Lower lobe of right lung (tissue), 2 donors: ENCODE measurements around the gene NPTN. TPM values are rescaled to one million over a fixed set of nuclear protein-coding genes. Genes with fewer than 3 reads are reported as not detected.
"Not testable (repeated sequence)": the region's sequence is repeated elsewhere in the genome, so short reads cannot be mapped to it uniquely, and the experiment has no call there.

Experiments
- ATAC-seq, 2 donors: fragments of 200-7000 bp; cut with Tn5 transposase; one replicate each; pipeline ENCODE4 v1.9.1; 2020 to 2022; ENCODE audit warnings: mild to moderate bottlenecking in 2 of 2, moderate library complexity in 2 of 2
- DNase-seq: peaks from one replicate; pipeline ENCODE4 v3.0.0-alpha.2; 2020
- H3K27ac ChIP-seq: fragments of 200-600 bp; one replicate; pipeline ENCODE4 v1.8.0; 2022
- H3K27me3 ChIP-seq: fragments of 200-600 bp; one replicate; pipeline ENCODE4 v1.8.0; 2022; ENCODE audit warnings: low read depth
- H3K36me3 ChIP-seq: fragments of 200-600 bp; one replicate; pipeline ENCODE4 v1.8.0; 2022; ENCODE audit warnings: mild to moderate bottlenecking
- H3K4me1 ChIP-seq: fragments of 200-600 bp; one replicate; pipeline ENCODE4 v1.8.0; 2022
- H3K4me3 ChIP-seq: fragments of 200-600 bp; one replicate; pipeline ENCODE4 v1.8.0; 2022; ENCODE audit warnings: mild to moderate bottlenecking
- H3K9me3 ChIP-seq: fragments of 200-600 bp; one replicate; pipeline ENCODE4 v1.8.0; 2022
- CTCF ChIP-seq: fragments of 200-600 bp; IDR thresholded peaks from one replicate; pipeline ENCODE4 v1.8.0; 2022; ENCODE audit warnings: antibody characterized with exemption, mild to moderate bottlenecking
- intact Hi-C: fragments of 100-400 bp; cut with DNase I; formaldehyde crosslinking; loops from one replicate; pipeline ENCODE4 v1.11.0; 2022
- total RNA-seq: library from RNA; stranded (reverse); fragmentation: NEBNext Ultra II Directional; extraction: Animal tissue kit (Norgen Biotek cat#: 25700); gene quantifications from one replicate; pipeline ENCODE4 v1.2.1, GENCODE V29; 2021
- donor health status: DM: no; HTN: yes; CAD: no; lungs with severe emphysema.

The NPTN gene
- total RNA-seq, 1 donor from 2014 or later, result 138 TPM

GRCh38 chr15:73555080-73555479 is 78.1 kb downstream of the NPTN start:
- H3K36me3 ChIP-seq, result peaks cover 42% of the 10 kb centered on the region
- DNase-seq (no peak), ATAC-seq (no peak)
- H3K9me3 ChIP-seq, result no peaks in the 10 kb centered on the region
- no peak for TF ChIP-seq CTCF
- H3K4me1 ChIP-seq, result no peaks in the 10 kb centered on the region
- intact Hi-C loops, result no loop called here
- no peak overlapping the region for H3K27ac ChIP-seq
- no peaks in the 10 kb centered on the region for H3K27me3 ChIP-seq
- H3K4me3 ChIP-seq, result no peak overlapping the region

DNA sequence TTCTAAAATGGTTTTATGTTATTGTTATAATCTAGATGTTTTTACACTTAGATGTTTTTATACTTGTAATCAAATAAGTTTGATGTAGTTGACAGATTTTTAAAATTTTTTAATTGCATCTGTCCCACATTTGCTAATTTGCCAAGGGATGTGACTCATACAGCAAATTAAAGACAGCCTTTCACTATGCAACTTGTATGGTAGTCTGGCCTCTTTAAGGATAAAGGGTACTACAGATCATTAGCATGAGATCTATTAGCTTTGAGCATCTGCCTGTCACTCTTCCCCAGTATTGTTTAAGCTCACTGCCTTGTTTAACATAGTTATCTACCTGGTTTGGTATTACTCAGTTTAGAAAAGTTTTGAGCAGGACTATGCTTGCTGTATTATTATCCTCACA is 83.0 kb downstream of the NPTN start:
- Histone ChIP-seq H3K36me3 (no peaks in the 10 kb centered on the region), H3K27me3 (no peaks in the 10 kb centered on the region), H3K4me1 (no peaks in the 10 kb centered on the region), H3K9me3 (no peaks in the 10 kb centered on the region), H3K4me3 (no peak overlapping the region), H3K27ac (no peak overlapping the region)
- TF ChIP-seq CTCF, result no peak
- DNase-seq (no peak), ATAC-seq (no peak)
- intact Hi-C loops, result no loop called here

- H3K27me3 ChIP-seq, H3K4me3 ChIP-seq, ATAC-seq, intact Hi-C loops, DNase-seq, H3K36me3 ChIP-seq, H3K9me3 ChIP-seq, H3K27ac ChIP-seq, H3K4me1 ChIP-seq: not testable (repeated sequence)
Measured at GRCh38 chr15:73548925-73549324, 84.3 kb downstream of the NPTN start.

GRCh38 chr15:73541479-73541878 is 91.7 kb downstream of the NPTN start:
- intact Hi-C loops, result no loop called here
- Histone ChIP-seq H3K4me3 (no peak overlapping the region), H3K9me3 (no peaks in the 10 kb centered on the region), H3K27me3 (no peaks in the 10 kb centered on the region), H3K36me3 (no peaks in the 10 kb centered on the region), H3K27ac (no peak overlapping the region), H3K4me1 (no peaks in the 10 kb centered on the region)
- TF ChIP-seq CTCF, result no peak
- ATAC-seq (no peak), DNase-seq (no peak)

DNA sequence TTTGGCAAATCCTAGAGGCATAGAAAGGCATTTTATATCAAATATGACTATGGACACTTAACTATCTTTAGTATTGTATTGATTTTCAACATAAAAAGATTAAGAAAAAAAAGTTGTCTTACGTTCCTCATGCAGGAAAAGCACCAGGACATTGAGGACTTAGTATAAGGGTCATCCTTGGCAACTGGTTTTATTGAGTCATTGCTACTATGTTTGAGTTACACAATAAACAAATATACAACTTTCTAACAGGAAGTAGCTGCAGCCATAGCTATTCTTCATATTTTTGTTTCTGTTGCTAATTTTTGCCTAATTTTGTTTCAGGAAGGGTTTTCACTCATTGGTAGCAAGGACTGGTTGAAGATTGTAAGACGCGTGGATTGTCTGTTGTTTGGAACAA is 93.0 kb downstream of the NPTN start:
- peak; percentile 42 to 66 for ATAC-seq
- intact Hi-C loops, result no loop called here

More for the DNA sequence above, 93.0 kb downstream of the NPTN start:
- Histone ChIP-seq H3K36me3 (no peaks in the 10 kb centered on the region), H3K4me1 (no peaks in the 10 kb centered on the region), H3K4me3 (no peak overlapping the region), H3K27ac (no peak overlapping the region), H3K9me3 (no peaks in the 10 kb centered on the region), H3K27me3 (no peaks in the 10 kb centered on the region)
- no peak for DNase-seq
- TF ChIP-seq CTCF, result no peak
